Measurements from ENCODE around the gene CPA4. TPM values are rescaled to one million over a fixed set of nuclear protein-coding genes. Genes with fewer than 3 reads are reported as not detected.

The CPA4 gene
- total RNA-seq, 4 donors from 2014 or later: 0.22 to 0.51 TPM; not detected in 2

- TF ChIP-seq, protein P1, sequence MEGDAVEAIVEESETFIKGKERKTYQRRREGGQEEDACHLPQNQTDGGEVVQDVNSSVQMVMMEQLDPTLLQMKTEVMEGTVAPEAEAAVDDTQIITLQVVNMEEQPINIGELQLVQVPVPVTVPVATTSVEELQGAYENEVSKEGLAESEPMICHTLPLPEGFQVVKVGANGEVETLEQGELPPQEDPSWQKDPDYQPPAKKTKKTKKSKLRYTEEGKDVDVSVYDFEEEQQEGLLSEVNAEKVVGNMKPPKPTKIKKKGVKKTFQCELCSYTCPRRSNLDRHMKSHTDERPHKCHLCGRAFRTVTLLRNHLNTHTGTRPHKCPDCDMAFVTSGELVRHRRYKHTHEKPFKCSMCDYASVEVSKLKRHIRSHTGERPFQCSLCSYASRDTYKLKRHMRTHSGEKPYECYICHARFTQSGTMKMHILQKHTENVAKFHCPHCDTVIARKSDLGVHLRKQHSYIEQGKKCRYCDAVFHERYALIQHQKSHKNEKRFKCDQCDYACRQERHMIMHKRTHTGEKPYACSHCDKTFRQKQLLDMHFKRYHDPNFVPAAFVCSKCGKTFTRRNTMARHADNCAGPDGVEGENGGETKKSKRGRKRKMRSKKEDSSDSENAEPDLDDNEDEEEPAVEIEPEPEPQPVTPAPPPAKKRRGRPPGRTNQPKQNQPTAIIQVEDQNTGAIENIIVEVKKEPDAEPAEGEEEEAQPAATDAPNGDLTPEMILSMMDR (IDR thresholded peaks at IDR 0.05; ENCODE audit: low read depth): no peak
Measured at GRCh38 chr7:130277763-130278643, 15.0 kb upstream of the CPA4 start.

- TF ChIP-seq, protein P1 (IDR thresholded peaks at IDR 0.05; ENCODE audit: low read depth): no peak
Measured at GRCh38 chr7:130278860-130279259, 14.1 kb upstream of the CPA4 start.

- TF ChIP-seq, protein P1 (IDR thresholded peaks at IDR 0.05; ENCODE audit: low read depth): no peak
Measured at GRCh38 chr7:130279286-130279685, 13.7 kb upstream of the CPA4 start.

DNA sequence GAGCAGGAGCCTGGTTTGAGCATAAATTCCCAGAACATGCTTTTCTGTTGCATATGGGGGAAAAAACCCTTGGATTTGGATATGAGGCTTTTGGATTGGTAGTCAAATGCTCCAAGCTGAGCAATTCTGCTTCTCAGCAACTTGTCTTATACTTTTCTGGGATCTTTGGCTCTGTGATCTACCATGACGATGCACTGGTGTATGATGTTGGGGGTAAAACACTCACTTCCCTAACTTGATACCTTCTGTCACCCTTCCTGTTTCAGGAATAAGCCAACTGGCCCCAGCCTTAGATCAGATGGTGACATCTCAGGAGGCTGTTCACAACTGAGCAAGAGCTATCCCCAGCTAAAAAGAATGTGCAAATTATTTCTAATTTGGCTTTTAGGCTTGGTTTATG, 13.1 kb upstream of the CPA4 start:
- TF ChIP-seq, protein P1 (IDR thresholded peaks at IDR 0.05; ENCODE audit: low read depth): no peak

DNA sequence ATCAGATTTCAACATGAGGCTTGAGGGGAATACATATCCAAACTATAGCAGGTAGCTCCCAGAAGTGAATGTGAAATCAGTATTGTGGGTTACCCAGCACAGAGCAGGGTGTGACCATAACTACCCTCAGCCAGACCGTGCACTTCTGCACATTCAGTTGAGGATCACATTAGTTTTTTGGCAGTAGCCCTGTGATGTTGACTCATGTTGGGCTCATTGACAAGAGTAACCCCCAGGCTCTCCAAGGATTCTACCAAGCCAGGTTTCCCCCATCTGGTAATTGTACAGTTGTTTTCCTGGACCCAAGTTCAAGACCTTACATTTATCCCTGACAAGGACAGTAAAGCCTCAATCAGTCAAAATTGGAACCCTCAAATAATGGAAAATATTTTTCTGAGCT, 11.7 kb upstream of the CPA4 start:
- TF ChIP-seq, protein P1 (IDR thresholded peaks at IDR 0.05; ENCODE audit: low read depth): no peak

DNA sequence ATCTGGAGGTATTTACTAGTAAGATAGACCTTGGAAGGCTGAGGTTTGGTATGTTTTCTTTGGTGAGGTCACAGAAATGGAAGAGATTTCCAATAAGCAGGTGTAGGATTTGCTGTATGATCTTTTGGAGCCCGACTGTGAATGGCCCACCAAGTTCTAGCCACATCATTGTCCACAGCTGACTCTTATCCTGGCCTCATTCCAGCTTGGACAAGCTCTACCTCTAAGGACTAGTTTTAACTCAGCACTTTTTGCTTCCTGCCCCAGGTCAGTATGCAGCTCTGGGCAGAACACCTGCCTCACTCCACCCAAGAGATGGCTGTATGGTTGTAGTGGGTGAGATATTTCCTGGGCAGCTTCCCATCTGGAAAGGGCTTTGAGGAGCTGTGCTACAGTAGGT, 6.1 kb upstream of the CPA4 start:
- TF ChIP-seq, protein P1 (IDR thresholded peaks at IDR 0.05; ENCODE audit: low read depth): no peak

GRCh38 chr7:130288168-130288567, 4.8 kb upstream of the CPA4 start:
- TF ChIP-seq, protein P1 (IDR thresholded peaks at IDR 0.05; ENCODE audit: low read depth): no peak

Measured in subcutaneous adipose tissue (tissue), 4 donors.